Nephron progenitor cell (in vitro differentiated cells): ENCODE results near the gene DSCAM.

Experiments
- DNase-seq: peaks from one replicate; pipeline ENCODE4 v3.0.0; 2021
- H3K27ac Mint-ChIP-seq: 2 replicates; pipeline ENCODE4 v1.8.0; 2021; ENCODE audit warnings: mild to moderate bottlenecking, moderate library complexity, mixed read lengths
- H3K27me3 Mint-ChIP-seq: 2 replicates; pipeline ENCODE4 v1.8.0; 2021; ENCODE audit warnings: mild to moderate bottlenecking, low read depth, mixed read lengths; ENCODE audit not compliant: poor library complexity
- H3K36me3 Mint-ChIP-seq: 2 replicates; pipeline ENCODE4 v1.8.0; 2021; ENCODE audit warnings: low read depth, mixed read lengths
- H3K4me1 Mint-ChIP-seq: 2 replicates; pipeline ENCODE4 v1.8.0; 2021; ENCODE audit warnings: mixed read lengths
- H3K4me3 Mint-ChIP-seq: 2 replicates; pipeline ENCODE4 v1.8.0; 2021; ENCODE audit warnings: mild to moderate bottlenecking, moderate library complexity, mixed read lengths
- H3K9me3 Mint-ChIP-seq: 2 replicates; pipeline ENCODE4 v1.8.0; 2021; ENCODE audit warnings: mild to moderate bottlenecking, moderate library complexity, mixed read lengths
- TF ChIP-seq, protein P1 (sequence below): fragments of 200-600 bp; sonication (generic); IDR thresholded peaks from 2 replicates; pipeline ENCODE4 v1.5.0; 2021; ENCODE audit warnings: antibody characterized with exemption

Gene DSCAM

GRCh38 chr21:40569357-40569756 lies 277.6 kb downstream of the DSCAM start:
- TF ChIP-seq, protein P1, sequence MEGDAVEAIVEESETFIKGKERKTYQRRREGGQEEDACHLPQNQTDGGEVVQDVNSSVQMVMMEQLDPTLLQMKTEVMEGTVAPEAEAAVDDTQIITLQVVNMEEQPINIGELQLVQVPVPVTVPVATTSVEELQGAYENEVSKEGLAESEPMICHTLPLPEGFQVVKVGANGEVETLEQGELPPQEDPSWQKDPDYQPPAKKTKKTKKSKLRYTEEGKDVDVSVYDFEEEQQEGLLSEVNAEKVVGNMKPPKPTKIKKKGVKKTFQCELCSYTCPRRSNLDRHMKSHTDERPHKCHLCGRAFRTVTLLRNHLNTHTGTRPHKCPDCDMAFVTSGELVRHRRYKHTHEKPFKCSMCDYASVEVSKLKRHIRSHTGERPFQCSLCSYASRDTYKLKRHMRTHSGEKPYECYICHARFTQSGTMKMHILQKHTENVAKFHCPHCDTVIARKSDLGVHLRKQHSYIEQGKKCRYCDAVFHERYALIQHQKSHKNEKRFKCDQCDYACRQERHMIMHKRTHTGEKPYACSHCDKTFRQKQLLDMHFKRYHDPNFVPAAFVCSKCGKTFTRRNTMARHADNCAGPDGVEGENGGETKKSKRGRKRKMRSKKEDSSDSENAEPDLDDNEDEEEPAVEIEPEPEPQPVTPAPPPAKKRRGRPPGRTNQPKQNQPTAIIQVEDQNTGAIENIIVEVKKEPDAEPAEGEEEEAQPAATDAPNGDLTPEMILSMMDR = no peak
- Mint-ChIP-seq H3K4me1 (peaks cover 14% of the 10 kb centered on the region), H3K36me3 (peaks cover 7% of the 10 kb centered on the region), H3K27me3 (peaks cover 3% of the 10 kb centered on the region), H3K4me3 (no peak overlapping the region), H3K9me3 (peaks cover 15% of the 10 kb centered on the region), H3K27ac (no peak overlapping the region)
- DNase-seq = no peak

DNA sequence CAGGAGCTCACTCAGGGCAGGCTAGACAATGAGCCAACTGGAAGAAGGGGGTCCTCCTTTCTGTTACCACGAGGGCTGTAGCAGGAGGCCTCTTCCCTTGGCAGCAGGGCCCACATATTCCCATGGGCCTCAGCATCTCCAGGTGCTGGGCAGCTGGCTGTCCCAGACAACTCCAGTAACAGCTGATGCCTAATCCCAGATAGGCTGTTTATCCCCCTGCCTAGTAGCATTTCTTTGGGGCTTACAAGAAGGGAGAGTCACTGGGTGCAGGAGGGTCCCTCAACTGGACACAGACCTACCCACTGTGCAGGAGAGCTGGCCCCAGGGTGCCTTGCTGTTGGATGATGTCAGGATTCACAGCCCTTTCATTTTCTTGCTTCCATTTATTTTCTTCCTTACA lies 278.2 kb downstream of the DSCAM start:
- TF ChIP-seq, protein P1 = no peak
- Mint-ChIP-seq H3K4me3 (no peak overlapping the region), H3K9me3 (peaks cover 15% of the 10 kb centered on the region), H3K36me3 (peaks cover 7% of the 10 kb centered on the region), H3K4me1 (peaks cover 16% of the 10 kb centered on the region), H3K27ac (no peak overlapping the region), H3K27me3 (peaks cover 3% of the 10 kb centered on the region)
- no peak for DNase-seq

GRCh38 chr21:40567501-40567900 lies 279.5 kb downstream of the DSCAM start:
- Mint-ChIP-seq H3K4me3 (no peak overlapping the region), H3K4me1 (peaks cover 16% of the 10 kb centered on the region), H3K9me3 (peaks cover 15% of the 10 kb centered on the region), H3K27me3 (peaks cover 3% of the 10 kb centered on the region), H3K27ac (no peak overlapping the region), H3K36me3 (peaks cover 7% of the 10 kb centered on the region)
- TF ChIP-seq, protein P1 = no peak
- DNase-seq = no peak

DNA sequence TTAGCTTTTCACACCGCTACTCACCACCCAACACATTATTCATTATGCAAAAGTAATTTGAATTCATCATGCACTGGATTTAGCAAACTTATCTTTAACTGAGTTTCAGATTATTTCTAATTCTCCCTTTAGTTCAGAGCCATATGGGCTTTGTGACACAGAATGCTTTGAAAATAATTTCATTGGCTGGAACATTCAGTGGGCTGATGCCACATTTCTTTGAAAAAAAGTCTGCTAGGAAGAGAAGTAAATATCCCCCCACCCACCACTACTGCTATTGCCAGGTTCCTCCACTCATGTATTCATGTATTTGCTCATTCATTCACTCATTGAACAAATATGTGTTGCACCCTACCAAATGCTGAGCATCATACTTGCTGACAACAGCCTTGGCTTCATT lies 280.5 kb downstream of the DSCAM start:
- no peak overlapping the region for H3K27ac Mint-ChIP-seq
- H3K27me3 Mint-ChIP-seq = peaks cover 3% of the 10 kb centered on the region
- peaks cover 7% of the 10 kb centered on the region for H3K36me3 Mint-ChIP-seq
- H3K4me3 Mint-ChIP-seq = no peak overlapping the region
- peaks cover 26% of the 10 kb centered on the region for H3K9me3 Mint-ChIP-seq
- H3K4me1 Mint-ChIP-seq = peaks cover 16% of the 10 kb centered on the region
- no peak for DNase-seq
- TF ChIP-seq, protein P1 = no peak

DNA sequence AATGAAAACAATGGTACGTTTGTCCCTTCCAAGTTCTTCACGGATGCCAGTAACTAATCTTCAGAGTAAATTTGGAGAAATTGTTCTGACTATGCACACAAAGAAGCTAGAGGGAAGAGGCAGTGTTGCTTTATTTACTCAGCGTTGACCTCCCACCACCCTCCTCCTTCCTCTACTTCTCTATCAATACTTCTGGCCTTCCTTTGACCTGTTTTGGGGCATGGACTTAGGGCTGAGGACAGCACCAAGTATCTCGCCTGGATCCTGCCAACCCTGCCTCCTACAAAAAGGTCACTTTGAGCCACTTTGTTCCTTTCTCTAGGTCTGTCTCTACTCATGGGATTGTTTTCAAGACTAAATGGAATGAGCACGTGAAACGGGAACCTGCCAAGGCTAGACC lies 282.6 kb downstream of the DSCAM start:
- Mint-ChIP-seq H3K27ac (no peak overlapping the region), H3K4me3 (no peak overlapping the region), H3K9me3 (peaks cover 10% of the 10 kb centered on the region), H3K27me3 (peaks cover 3% of the 10 kb centered on the region), H3K4me1 (peaks cover 14% of the 10 kb centered on the region), H3K36me3 (no peaks in the 10 kb centered on the region)
- no peak for DNase-seq
- TF ChIP-seq, protein P1 = no peak

GRCh38 chr21:40563900-40564299 lies 283.1 kb downstream of the DSCAM start:
- Mint-ChIP-seq H3K36me3 (no peaks in the 10 kb centered on the region), H3K27ac (no peak overlapping the region), H3K27me3 (peaks cover 3% of the 10 kb centered on the region), H3K4me3 (no peak overlapping the region), H3K9me3 (peaks cover 10% of the 10 kb centered on the region), H3K4me1 (peaks cover 11% of the 10 kb centered on the region)
- TF ChIP-seq, protein P1 = no peak
- DNase-seq = no peak
